KMS-11 (cell line): ENCODE data around the gene CYP2E1.
"Not testable (repeated sequence)": the region's sequence is repeated elsewhere in the genome, so short reads cannot be mapped to it uniquely, and the experiment has no call there.

Source experiments
- H2AFZ ChIP-seq: fragments of 200-600 bp; sonication (generic); 2 replicates; pipeline ENCODE4 v1.6.1; 2016; ENCODE audit warnings: antibody characterized with exemption, mixed run types, low read depth
- H3K27ac ChIP-seq: fragments of 200-600 bp; sonication (generic); 2 replicates; pipeline ENCODE4 v1.6.1; 2016; ENCODE audit warnings: mild to moderate bottlenecking, mixed run types
- H3K27me3 ChIP-seq: fragments of 200-600 bp; sonication (generic); 2 replicates; pipeline ENCODE4 v1.6.1; 2017; ENCODE audit warnings: mild to moderate bottlenecking, low read depth, mixed run types, moderate library complexity; ENCODE audit not compliant: insufficient read depth
- H3K36me3 ChIP-seq: fragments of 200-600 bp; sonication (generic); 2 replicates; pipeline ENCODE4 v1.6.1; 2017; ENCODE audit warnings: mild to moderate bottlenecking, mixed run types; ENCODE audit not compliant: insufficient read depth
- H3K4me1 ChIP-seq: fragments of 200-600 bp; sonication (generic); 2 replicates; pipeline ENCODE4 v1.6.1; 2016; ENCODE audit warnings: mild to moderate bottlenecking, low read depth, mixed run types; ENCODE audit not compliant: poor library complexity, severe bottlenecking
- H3K4me2 ChIP-seq: fragments of 200-600 bp; sonication (generic); 2 replicates; pipeline ENCODE4 v1.7.0; 2016; ENCODE audit warnings: mild to moderate bottlenecking, mixed run types
- H3K4me3 ChIP-seq: fragments of 200-600 bp; sonication (generic); IDR thresholded peaks from 2 replicates; pipeline ENCODE4 v1.6.1; 2017; ENCODE audit warnings: low read depth, low read length, mixed read lengths; ENCODE audit not compliant: insufficient read depth
- H3K79me2 ChIP-seq: fragments of 200-600 bp; sonication (generic); 2 replicates; pipeline ENCODE4 v1.6.1; 2016; ENCODE audit warnings: low read depth, mixed run types; ENCODE audit not compliant: insufficient read depth
- H3K9ac ChIP-seq: fragments of 200-600 bp; sonication (generic); 2 replicates; pipeline ENCODE4 v1.6.1; 2016; ENCODE audit warnings: mild to moderate bottlenecking, mixed run types
- H4K20me1 ChIP-seq: fragments of 200-600 bp; sonication (generic); 2 replicates; pipeline ENCODE4 v1.6.1; 2016; ENCODE audit warnings: mild to moderate bottlenecking, mixed run types; ENCODE audit not compliant: insufficient read depth
- TF ChIP-seq, protein P1 (sequence below): fragments of 200-600 bp; sonication (generic); conservative IDR thresholded peaks from 2 replicates; pipeline ENCODE4 v1.6.1; 2017; ENCODE audit warnings: low read depth, mild to moderate bottlenecking, antibody characterized with exemption, low read length, moderate library complexity, mixed read lengths

Gene CYP2E1

DNA sequence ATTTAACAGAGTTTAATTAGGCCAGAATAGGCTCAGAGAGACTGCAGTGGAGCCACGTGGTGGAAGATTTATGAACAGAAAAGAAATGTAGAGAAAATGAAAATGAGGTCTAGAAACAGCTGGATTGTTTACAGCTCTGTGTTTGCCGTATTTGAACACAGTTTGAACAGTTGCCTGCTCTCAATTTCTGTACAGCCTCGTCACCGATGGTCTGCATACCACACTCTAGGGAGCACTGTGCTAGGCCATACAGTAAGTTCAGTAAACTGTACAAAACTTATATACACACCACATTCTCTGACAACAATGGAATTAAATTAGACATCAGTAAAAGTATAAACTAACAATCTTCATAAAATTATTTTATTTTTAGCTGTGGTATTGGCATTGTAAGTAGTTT, 11.1 kb upstream of the CYP2E1 start:
- H3K4me3 ChIP-seq = no peak overlapping the region
- H3K9ac ChIP-seq = no peak overlapping the region
- H3K36me3 ChIP-seq = no peaks in the 10 kb centered on the region
- H3K27ac ChIP-seq = no peak overlapping the region
- TF ChIP-seq, protein P1, sequence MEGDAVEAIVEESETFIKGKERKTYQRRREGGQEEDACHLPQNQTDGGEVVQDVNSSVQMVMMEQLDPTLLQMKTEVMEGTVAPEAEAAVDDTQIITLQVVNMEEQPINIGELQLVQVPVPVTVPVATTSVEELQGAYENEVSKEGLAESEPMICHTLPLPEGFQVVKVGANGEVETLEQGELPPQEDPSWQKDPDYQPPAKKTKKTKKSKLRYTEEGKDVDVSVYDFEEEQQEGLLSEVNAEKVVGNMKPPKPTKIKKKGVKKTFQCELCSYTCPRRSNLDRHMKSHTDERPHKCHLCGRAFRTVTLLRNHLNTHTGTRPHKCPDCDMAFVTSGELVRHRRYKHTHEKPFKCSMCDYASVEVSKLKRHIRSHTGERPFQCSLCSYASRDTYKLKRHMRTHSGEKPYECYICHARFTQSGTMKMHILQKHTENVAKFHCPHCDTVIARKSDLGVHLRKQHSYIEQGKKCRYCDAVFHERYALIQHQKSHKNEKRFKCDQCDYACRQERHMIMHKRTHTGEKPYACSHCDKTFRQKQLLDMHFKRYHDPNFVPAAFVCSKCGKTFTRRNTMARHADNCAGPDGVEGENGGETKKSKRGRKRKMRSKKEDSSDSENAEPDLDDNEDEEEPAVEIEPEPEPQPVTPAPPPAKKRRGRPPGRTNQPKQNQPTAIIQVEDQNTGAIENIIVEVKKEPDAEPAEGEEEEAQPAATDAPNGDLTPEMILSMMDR = no peak
- no peaks in the 10 kb centered on the region; the same call in 1 of the 2 replicates for H3K27me3 ChIP-seq
- H3K79me2 ChIP-seq = no peaks in the 10 kb centered on the region
- no peaks in the 10 kb centered on the region for H4K20me1 ChIP-seq
- no peak overlapping the region for H3K4me2 ChIP-seq
- no peak overlapping the region for H2AFZ ChIP-seq
- no peaks in the 10 kb centered on the region for H3K4me1 ChIP-seq

DNA sequence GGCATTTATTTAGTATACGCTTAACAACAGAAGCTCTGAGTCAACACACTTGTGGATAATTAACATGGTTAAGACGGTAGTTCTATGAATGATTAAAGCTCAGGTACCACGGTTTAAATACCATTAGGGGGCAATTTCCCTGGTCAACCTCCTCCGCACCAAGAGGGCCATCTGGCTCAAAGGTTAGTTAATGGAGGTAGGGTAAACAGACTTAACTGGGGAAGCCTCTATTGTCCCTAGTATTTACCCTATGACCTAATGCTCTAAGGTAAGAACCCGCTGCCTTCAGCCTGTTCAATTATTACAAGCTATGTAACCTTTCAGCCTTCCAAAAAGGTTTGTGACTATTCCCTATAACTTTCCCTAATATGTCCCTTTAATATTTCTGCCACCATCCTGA, 8.6 kb upstream of the CYP2E1 start:
- not testable (repeated sequence) for H3K9ac ChIP-seq, H3K4me2 ChIP-seq, H2AFZ ChIP-seq, H3K27me3 ChIP-seq, H3K79me2 ChIP-seq, H3K4me1 ChIP-seq, H3K4me3 ChIP-seq, H3K27ac ChIP-seq, H4K20me1 ChIP-seq, H3K36me3 ChIP-seq

- H3K4me2 ChIP-seq = peak overlapping the region; percentile 20
- peaks cover 6% of the 10 kb centered on the region for H3K27me3 ChIP-seq
- H3K79me2 ChIP-seq = no peaks in the 10 kb centered on the region
- H3K9ac ChIP-seq = peak overlapping the region; percentile 38; the same call in 1 of the 2 replicates
- H3K4me1 ChIP-seq = no peaks in the 10 kb centered on the region
- no peak overlapping the region for H3K27ac ChIP-seq
- H2AFZ ChIP-seq = peak overlapping the region; percentile 63
- H4K20me1 ChIP-seq = no peaks in the 10 kb centered on the region
- H3K4me3 ChIP-seq = no peak overlapping the region
- H3K36me3 ChIP-seq = no peaks in the 10 kb centered on the region
- TF ChIP-seq, protein P1 = peak; percentile 83
These were observed 6.9 kb upstream of the CYP2E1 start for GRCh38 chr10:133520193-133520738.

GRCh38 chr10:133523631-133524203, 3.4 kb upstream of the CYP2E1 start:
- Histone ChIP-seq H3K4me3 (no peak overlapping the region), H3K4me2 (no peak overlapping the region)

GRCh38 chr10:133525444-133525843, 1.7 kb upstream of the CYP2E1 start:
- Histone ChIP-seq H3K9ac (no peak overlapping the region), H3K4me2 (no peak overlapping the region), H4K20me1 (no peaks in the 10 kb centered on the region), H3K79me2 (no peaks in the 10 kb centered on the region), H3K27ac (no peak overlapping the region), H3K27me3 (peaks cover 9% of the 10 kb centered on the region), H3K4me3 (no peak overlapping the region), H3K36me3 (no peaks in the 10 kb centered on the region), H2AFZ (no peak overlapping the region), H3K4me1 (no peaks in the 10 kb centered on the region)
- TF ChIP-seq, protein P1 = no peak

More at GRCh38 chr10:133523631-133524203, 3.4 kb upstream of the CYP2E1 start:
- peaks cover 6% of the 10 kb centered on the region for H3K27me3 ChIP-seq
- no peaks in the 10 kb centered on the region for H3K79me2 ChIP-seq
- no peak overlapping the region for H3K9ac ChIP-seq
- no peaks in the 10 kb centered on the region for H3K36me3 ChIP-seq
- no peak overlapping the region for H3K27ac ChIP-seq
- TF ChIP-seq, protein P1 = no peak
- no peaks in the 10 kb centered on the region for H3K4me1 ChIP-seq
- H2AFZ ChIP-seq = no peak overlapping the region
- H4K20me1 ChIP-seq = no peaks in the 10 kb centered on the region
